Sigmoid colon (tissue), 4 donors: ENCODE results near the gene FAM168B.

ENCODE experiments used
- POLR2A ChIP-seq, 2 donors: fragments of 450-650 bp; IDR thresholded peaks; one replicate each; pipeline ENCODE4 v1.6.1; 2016; ENCODE audit warnings: antibody characterized with exemption in 2 of 2, mild to moderate bottlenecking in 2 of 2, moderate library complexity in 2 of 2
- POLR2AphosphoS5 ChIP-seq, 4 donors: sonication (generic); formaldehyde crosslinking; IDR thresholded peaks; one replicate each; pipeline ENCODE4 v1.6.1; 2017; ENCODE audit warnings: antibody characterized with exemption in 4 of 4
- TF ChIP-seq, protein P1 (sequence below), 4 experiments: fragments of 450-650 bp in 3 of 4; fragments of 200-600 bp in 1 of 4; IDR thresholded peaks; one replicate each; pipeline ENCODE4 v1.5.1; 2016 to 2019; ENCODE audit warnings: antibody characterized with exemption in 4 of 4, mild to moderate bottlenecking in 3 of 4, moderate library complexity in 2 of 4

DNA sequence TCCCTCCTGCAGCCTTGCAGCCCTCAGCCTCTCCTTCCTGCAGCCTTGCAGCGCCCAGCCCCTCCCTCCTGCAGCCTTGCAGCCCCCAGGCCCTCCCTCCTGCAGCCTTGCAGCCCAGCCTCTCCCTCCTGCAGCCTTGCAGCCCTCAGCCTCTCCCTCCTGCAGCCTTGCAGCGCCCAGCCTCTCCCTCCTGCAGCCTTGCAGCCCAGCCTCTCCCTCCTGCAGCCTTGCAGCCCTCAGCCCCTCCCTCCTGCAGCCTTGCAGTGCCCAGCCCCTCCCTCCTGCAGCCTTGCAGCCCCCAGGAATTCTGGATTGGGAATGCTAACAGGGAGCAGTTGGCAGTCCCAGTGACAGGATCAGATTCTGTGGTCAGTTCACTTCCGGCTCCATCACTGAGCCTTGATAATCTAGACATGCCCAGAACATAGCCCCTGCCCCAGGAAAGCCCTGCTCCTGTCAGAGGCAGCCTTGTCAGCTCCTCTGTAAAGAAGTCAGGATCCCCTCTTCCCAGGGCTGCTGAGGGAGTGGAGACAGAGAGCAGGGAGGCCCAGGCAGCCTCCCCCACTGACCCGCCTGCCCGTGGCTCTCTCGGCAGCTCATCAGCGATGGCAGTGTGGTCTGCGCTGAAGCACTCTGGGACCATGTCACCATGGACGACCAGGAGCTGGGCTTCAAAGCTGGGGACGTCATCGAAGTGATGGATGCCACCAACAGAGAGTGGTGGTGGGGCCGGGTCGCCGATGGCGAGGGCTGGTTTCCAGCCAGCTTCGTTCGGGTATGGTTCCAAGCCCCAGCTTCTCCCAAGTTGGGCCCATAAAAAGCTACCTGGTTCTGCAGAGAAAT lies 54.8 kb downstream of the FAM168B start:
- TF ChIP-seq, protein P1, sequence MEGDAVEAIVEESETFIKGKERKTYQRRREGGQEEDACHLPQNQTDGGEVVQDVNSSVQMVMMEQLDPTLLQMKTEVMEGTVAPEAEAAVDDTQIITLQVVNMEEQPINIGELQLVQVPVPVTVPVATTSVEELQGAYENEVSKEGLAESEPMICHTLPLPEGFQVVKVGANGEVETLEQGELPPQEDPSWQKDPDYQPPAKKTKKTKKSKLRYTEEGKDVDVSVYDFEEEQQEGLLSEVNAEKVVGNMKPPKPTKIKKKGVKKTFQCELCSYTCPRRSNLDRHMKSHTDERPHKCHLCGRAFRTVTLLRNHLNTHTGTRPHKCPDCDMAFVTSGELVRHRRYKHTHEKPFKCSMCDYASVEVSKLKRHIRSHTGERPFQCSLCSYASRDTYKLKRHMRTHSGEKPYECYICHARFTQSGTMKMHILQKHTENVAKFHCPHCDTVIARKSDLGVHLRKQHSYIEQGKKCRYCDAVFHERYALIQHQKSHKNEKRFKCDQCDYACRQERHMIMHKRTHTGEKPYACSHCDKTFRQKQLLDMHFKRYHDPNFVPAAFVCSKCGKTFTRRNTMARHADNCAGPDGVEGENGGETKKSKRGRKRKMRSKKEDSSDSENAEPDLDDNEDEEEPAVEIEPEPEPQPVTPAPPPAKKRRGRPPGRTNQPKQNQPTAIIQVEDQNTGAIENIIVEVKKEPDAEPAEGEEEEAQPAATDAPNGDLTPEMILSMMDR (IDR thresholded peaks at IDR 0.05): no peak
- TF ChIP-seq POLR2A (IDR thresholded peaks at IDR 0.05): no peak
- TF ChIP-seq POLR2AphosphoS5 (IDR thresholded peaks at IDR 0.05): no peak
